Activated CD4-positive, alpha-beta T cell treated with anti-CD3 and anti-CD28 coated beads, Interleukin-2, amount 10 ng/mL, durations not matched to agents 7 days and 5 days (primary cell): Measurements from ENCODE around the gene SLC38A11. TPM values are rescaled to one million over a fixed set of nuclear protein-coding genes. Genes with fewer than 3 reads are reported as not detected.

ENCODE experiments used
- CTCF ChIA-PET: fragments of 350-600 bp; sonication (Branson Sonifier 250); formaldehyde crosslinking; loops from one replicate; lab custom pipeline; 2021; ENCODE audit warnings: antibody characterized with exemption; lab: Charles Lee
- POLR2A ChIA-PET: fragments of 350-600 bp; sonication (Branson Sonifier 250); formaldehyde crosslinking; loops from one replicate; lab custom pipeline; 2021; ENCODE audit warnings: antibody characterized with exemption; lab: Charles Lee
- DNase-seq: peaks from one replicate; pipeline ENCODE4 v3.0.0-alpha.2; 2020
- H3K27ac Mint-ChIP-seq: one replicate; pipeline ENCODE4 v1.8.0; 2021; ENCODE audit warnings: mild to moderate bottlenecking, moderate library complexity, mixed read lengths
- H3K27me3 Mint-ChIP-seq: one replicate; pipeline ENCODE4 v1.8.0; 2021; ENCODE audit warnings: mixed read lengths
- H3K36me3 Mint-ChIP-seq: one replicate; pipeline ENCODE4 v1.8.0; 2021; ENCODE audit warnings: low read depth, mixed read lengths
- H3K4me1 Mint-ChIP-seq: one replicate; pipeline ENCODE4 v1.8.0; 2021; ENCODE audit warnings: mixed read lengths
- H3K4me3 Mint-ChIP-seq: one replicate; pipeline ENCODE4 v1.8.0; 2021; ENCODE audit warnings: mild to moderate bottlenecking, moderate library complexity, mixed read lengths
- H3K9me3 Mint-ChIP-seq: one replicate; pipeline ENCODE4 v1.8.0; 2021; ENCODE audit warnings: mixed read lengths
- total RNA-seq, 2 experiments: library from RNA; stranded (reverse); gene quantifications; one replicate each; pipeline ENCODE4 v1.2.3, GENCODE V29; 2021

SLC38A11 gene
- total RNA-seq, 2 experiments from 2014 or later, result not detected

GRCh38 chr2:164954186-164954585 is 1.1 kb downstream of the SLC38A11 start:
- DNase-seq, result no peak
- Mint-ChIP-seq H3K27ac (no peak overlapping the region), H3K36me3 (no peaks in the 10 kb centered on the region), H3K4me3 (no peak overlapping the region), H3K9me3 (no peaks in the 10 kb centered on the region), H3K4me1 (no peaks in the 10 kb centered on the region), H3K27me3 (peaks cover 21% of the 10 kb centered on the region)
- POLR2A ChIA-PET, result no interaction called here
- CTCF ChIA-PET, result no interaction called here

DNA sequence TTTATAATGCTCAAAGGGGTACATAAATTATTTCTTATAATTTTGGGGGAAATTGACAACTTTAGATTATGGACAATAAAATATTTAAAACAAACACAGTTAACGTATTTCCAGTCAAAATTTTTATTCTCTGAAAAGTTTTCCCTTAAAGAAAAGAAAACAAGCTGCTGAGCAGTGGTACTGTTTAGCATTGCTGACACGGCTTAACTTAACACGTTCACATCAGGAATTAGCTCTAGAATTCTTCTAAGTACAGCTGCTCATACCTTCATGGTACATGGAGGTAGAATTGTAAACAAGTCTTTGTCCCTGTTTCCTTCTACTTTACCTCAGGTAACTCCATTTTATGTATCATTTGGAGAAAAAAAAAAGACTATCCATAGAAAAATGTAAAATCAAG is 2.0 kb downstream of the SLC38A11 start:
- no peak for DNase-seq
- H3K36me3 Mint-ChIP-seq, result no peaks in the 10 kb centered on the region
- no peaks in the 10 kb centered on the region for H3K9me3 Mint-ChIP-seq
- CTCF ChIA-PET, result interaction anchor here (0.8 kb wide), 1 partner anchor 158 kb away, joined by 3 read pairs; no protein-coding TSS in a partner anchor
- POLR2A ChIA-PET, result no interaction called here
- H3K27ac Mint-ChIP-seq, result no peak overlapping the region
- H3K4me3 Mint-ChIP-seq, result no peak overlapping the region
- H3K4me1 Mint-ChIP-seq, result peaks cover 5% of the 10 kb centered on the region
- H3K27me3 Mint-ChIP-seq, result peaks cover 21% of the 10 kb centered on the region

GRCh38 chr2:164952057-164952702 is 3.1 kb downstream of the SLC38A11 start:
- no peak for DNase-seq
- Mint-ChIP-seq H3K4me3 (no peak overlapping the region), H3K4me1 (peaks cover 5% of the 10 kb centered on the region), H3K9me3 (no peaks in the 10 kb centered on the region), H3K36me3 (no peaks in the 10 kb centered on the region), H3K27ac (no peak overlapping the region), H3K27me3 (peaks cover 21% of the 10 kb centered on the region)
- POLR2A ChIA-PET, result no interaction called here
- CTCF ChIA-PET, result interaction anchor here (0.8 kb wide), 1 partner anchor 159 kb away, joined by 3 read pairs; no protein-coding TSS in a partner anchor

DNA sequence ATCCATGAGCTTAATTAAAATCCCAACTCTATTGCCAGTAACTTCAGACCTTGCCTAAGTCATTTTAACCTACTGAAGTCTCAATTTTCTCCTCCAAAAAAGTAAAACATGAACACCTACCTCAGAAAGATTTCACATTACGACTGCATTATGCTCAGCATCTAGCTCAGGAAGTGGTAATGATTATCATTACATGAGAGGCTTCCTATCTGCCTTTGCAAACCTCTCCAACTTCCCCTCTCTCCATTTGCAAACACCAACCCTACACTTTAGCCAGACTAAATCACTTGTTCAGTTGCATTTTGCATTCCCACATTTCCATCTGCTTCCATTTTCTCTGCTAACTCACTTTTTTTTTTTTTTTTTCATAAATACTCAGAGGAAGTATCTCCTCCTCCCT is 6.8 kb downstream of the SLC38A11 start:
- H3K36me3 Mint-ChIP-seq, result no peaks in the 10 kb centered on the region
- DNase-seq, result no peak
- CTCF ChIA-PET, result no interaction called here
- no peak overlapping the region for H3K27ac Mint-ChIP-seq
- H3K27me3 Mint-ChIP-seq, result peaks cover 13% of the 10 kb centered on the region
- H3K4me3 Mint-ChIP-seq, result no peak overlapping the region
- POLR2A ChIA-PET, result no interaction called here
- no peaks in the 10 kb centered on the region for H3K9me3 Mint-ChIP-seq
- peaks cover 5% of the 10 kb centered on the region for H3K4me1 Mint-ChIP-seq

DNA sequence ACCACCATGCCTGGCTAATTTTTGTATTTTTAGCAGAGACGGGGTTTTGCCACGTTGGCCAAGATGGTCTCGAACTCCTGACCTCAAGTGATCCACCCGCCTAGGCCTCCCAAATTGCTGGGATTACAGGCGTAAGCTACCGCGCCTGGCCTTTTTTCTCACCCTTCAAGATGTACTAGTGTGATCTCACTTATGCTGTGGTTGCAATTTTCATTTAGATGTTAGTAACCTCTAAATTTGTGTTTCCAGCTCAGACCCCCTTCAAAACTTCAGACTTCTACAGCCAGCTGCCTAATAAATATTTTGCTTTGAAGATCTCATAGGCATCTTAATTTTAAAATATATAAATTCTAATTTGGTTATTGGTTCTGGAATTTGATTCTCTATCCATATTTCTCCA is 8.0 kb downstream of the SLC38A11 start:
- DNase-seq, result no peak
- Mint-ChIP-seq H3K4me3 (no peak overlapping the region), H3K4me1 (peaks cover 5% of the 10 kb centered on the region), H3K9me3 (no peaks in the 10 kb centered on the region), H3K36me3 (no peaks in the 10 kb centered on the region), H3K27me3 (peaks cover 16% of the 10 kb centered on the region), H3K27ac (no peak overlapping the region)
- POLR2A ChIA-PET, result no interaction called here
- CTCF ChIA-PET, result no interaction called here

DNA sequence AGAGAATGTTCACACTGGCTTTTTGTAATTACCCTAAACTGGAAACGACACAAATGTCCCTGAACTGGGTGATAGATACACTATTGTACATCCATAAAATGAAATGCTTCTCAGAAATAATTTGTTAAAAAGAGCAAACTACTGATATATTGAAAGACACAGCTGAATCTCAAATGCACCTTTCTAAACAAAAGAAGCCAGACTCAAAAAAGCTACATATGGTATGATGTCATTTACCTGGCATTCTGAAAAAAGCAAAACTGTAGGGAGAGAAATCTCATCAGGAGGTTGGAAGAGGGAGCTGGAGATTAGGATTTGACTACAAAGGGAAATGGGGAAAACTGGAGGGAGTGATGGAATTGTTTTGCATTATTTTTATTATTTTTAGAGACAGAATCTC is 12.0 kb downstream of the SLC38A11 start:
- Mint-ChIP-seq H3K4me3 (no peak overlapping the region), H3K36me3 (no peaks in the 10 kb centered on the region), H3K27ac (no peak overlapping the region), H3K27me3 (peaks cover 9% of the 10 kb centered on the region), H3K4me1 (peaks cover under 1% of the 10 kb centered on the region), H3K9me3 (no peaks in the 10 kb centered on the region)
- POLR2A ChIA-PET, result no interaction called here
- CTCF ChIA-PET, result no interaction called here
- DNase-seq, result no peak

DNA sequence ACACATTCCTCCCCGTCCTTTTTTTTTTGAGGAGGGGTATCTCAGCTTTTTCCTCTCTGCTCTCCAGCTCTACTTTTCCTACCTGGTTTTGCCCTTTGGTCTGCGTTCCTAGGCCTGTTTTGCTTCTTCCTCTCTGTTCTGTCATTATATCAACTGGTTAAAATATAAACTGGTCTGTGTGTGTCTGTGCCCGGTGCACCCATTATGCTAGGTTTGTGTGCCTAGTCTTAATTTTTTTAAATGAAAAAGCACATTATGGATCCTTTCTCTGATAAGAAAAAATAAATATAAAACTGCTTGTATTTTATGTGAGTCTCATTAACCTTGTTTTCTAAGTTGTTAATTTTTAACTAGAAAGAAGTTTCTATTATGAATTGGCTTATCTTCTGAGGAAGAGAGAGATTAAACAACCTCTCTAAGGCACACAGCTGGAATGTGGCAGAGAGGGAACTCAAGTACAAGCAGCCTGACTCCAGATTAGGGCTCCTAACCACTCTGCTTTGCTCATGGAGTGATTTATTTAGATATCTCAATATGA is 17.4 kb downstream of the SLC38A11 start:
- Mint-ChIP-seq H3K9me3 (no peaks in the 10 kb centered on the region), H3K36me3 (no peaks in the 10 kb centered on the region), H3K4me1 (no peaks in the 10 kb centered on the region), H3K27ac (no peak overlapping the region), H3K27me3 (peaks cover 2% of the 10 kb centered on the region), H3K4me3 (no peak overlapping the region)
- CTCF ChIA-PET, result no interaction called here
- POLR2A ChIA-PET, result no interaction called here
- no peak for DNase-seq

DNA sequence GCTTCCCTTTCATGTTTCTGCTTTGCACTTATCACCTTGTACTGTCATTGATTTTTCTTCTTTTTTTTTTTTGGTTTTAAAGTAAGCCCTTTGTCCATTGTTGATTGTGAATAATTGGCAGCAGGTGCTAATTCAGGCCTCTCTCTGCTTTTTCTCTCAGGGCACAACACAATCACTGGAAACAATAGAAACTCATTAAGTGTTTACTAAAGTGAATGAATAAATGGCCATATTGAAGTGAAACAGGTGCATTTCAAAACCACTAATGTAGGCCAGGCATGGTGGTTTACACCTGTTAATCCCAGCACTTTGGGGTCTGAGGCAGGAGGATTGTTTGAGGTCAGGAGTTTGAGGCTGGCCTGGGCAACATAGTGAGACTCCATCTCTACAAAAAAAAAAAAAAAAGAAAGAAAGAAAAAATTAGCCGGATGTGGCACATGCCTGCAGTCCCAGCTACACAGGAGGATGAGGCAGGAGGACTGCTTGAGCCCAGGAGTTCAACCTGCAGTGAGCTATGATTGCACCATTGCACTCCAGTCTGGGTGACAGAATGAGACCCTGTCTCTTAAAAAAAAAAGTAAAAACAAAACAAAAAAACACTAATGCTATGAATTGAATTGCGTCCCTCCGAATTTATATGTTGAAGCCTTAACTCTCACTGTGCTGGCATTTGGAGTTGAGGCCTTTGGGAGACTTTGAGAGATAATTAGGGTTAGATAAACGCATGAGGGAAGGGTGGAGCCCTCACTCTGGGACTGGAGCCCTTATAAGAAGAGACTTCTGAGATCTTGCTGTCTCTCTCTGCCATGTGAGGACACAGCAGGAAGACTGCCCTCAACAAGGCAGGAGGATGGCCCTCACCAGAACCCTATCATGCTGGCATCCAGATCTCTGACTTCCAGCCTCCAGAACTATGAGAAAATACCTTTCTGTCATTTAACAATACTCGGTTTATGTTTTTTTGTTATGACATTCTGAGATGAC is 19.9 kb downstream of the SLC38A11 start:
- DNase-seq, result no peak
- Mint-ChIP-seq H3K36me3 (no peaks in the 10 kb centered on the region), H3K27ac (no peak overlapping the region), H3K4me3 (no peak overlapping the region), H3K9me3 (no peaks in the 10 kb centered on the region), H3K27me3 (peaks cover 13% of the 10 kb centered on the region), H3K4me1 (no peaks in the 10 kb centered on the region)
- ChIA-PET POLR2A (no interaction called here), CTCF (no interaction called here)

GRCh38 chr2:164934401-164935117 is 20.8 kb downstream of the SLC38A11 start:
- Mint-ChIP-seq H3K9me3 (no peaks in the 10 kb centered on the region), H3K27ac (no peak overlapping the region), H3K36me3 (no peaks in the 10 kb centered on the region), H3K27me3 (peaks cover 19% of the 10 kb centered on the region), H3K4me1 (no peaks in the 10 kb centered on the region), H3K4me3 (no peak overlapping the region)
- ChIA-PET POLR2A (no interaction called here), CTCF (no interaction called here)
- DNase-seq, result no peak

DNA sequence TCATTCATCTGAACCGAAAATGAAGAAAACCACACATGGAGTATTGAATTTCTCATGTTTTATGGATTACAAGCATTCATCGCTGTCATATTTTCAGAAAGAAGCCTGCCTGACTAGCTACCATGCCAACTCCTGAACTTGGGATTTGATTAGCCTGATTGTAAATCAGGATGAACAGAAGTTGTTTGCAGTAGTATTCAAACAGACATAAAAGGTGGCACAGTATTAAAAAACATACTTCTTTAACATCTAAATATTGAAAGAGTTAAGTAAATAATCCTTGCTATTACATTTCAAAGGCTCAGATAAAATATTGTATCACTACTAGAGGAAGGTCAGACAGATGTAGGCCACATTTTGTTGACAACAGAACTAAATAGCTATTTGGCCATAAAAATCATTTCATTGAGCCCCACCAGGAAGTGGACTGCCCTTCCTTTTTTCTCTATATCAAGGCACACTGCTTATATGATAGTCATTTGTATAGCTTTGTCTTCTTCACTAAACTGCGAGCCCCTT is 21.6 kb downstream of the SLC38A11 start:
- H3K9me3 Mint-ChIP-seq, result no peaks in the 10 kb centered on the region
- H3K4me1 Mint-ChIP-seq, result no peaks in the 10 kb centered on the region
- ChIA-PET POLR2A (no interaction called here), CTCF (no interaction called here)
- H3K27me3 Mint-ChIP-seq, result peaks cover 19% of the 10 kb centered on the region
- H3K36me3 Mint-ChIP-seq, result no peaks in the 10 kb centered on the region
- no peak overlapping the region for H3K4me3 Mint-ChIP-seq
- no peak for DNase-seq
- H3K27ac Mint-ChIP-seq, result no peak overlapping the region

- ChIA-PET CTCF (no interaction called here), POLR2A (no interaction called here)
- H3K4me3 Mint-ChIP-seq, result no peak overlapping the region
These were observed 22.9 kb downstream of the SLC38A11 start for GRCh38 chr2:164932377-164932776.

GRCh38 chr2:164928101-164928673 is 27.1 kb downstream of the SLC38A11 start:
- Mint-ChIP-seq H3K27ac (no peak overlapping the region), H3K4me1 (no peaks in the 10 kb centered on the region), H3K9me3 (peaks cover 3% of the 10 kb centered on the region), H3K27me3 (peaks cover 17% of the 10 kb centered on the region), H3K4me3 (no peak overlapping the region), H3K36me3 (no peaks in the 10 kb centered on the region)
- DNase-seq, result no peak
- POLR2A ChIA-PET, result no interaction called here
- CTCF ChIA-PET, result no interaction called here

More at GRCh38 chr2:164932377-164932776, 22.9 kb downstream of the SLC38A11 start:
- H3K9me3 Mint-ChIP-seq, result no peaks in the 10 kb centered on the region
- H3K36me3 Mint-ChIP-seq, result no peaks in the 10 kb centered on the region
- H3K4me1 Mint-ChIP-seq, result no peaks in the 10 kb centered on the region
- no peak for DNase-seq
- no peak overlapping the region for H3K27ac Mint-ChIP-seq
- H3K27me3 Mint-ChIP-seq, result peaks cover 19% of the 10 kb centered on the region
